ENCODE results near the gene NEK9.

Gene NEK9

GRCh38 chr14:75048101-75048500, 78.7 kb downstream of the NEK9 start (continued):
- TF ChIP-seq TSHZ2 (CRISPR knock-in tag; IDR thresholded peaks at IDR 0.05): no peak
- no peak for TF ChIP-seq CSRNP3 (CRISPR knock-in tag; IDR thresholded peaks at IDR 0.05)

GRCh38 chr14:75047506-75047905, 79.3 kb downstream of the NEK9 start:
- ATAC-seq: no peak
- no peak for TF ChIP-seq RARB (CRISPR knock-in tag; IDR thresholded peaks at IDR 0.05)

- TF ChIP-seq GLIS3 (CRISPR knock-in tag; IDR thresholded peaks at IDR 0.05): no peak
- ATAC-seq: no peak
Observed at GRCh38 chr14:75046899-75047298, 79.9 kb downstream of the NEK9 start.

- no peak for ATAC-seq
Observed at GRCh38 chr14:75046275-75046674, 80.6 kb downstream of the NEK9 start.

GRCh38 chr14:75044752-75045151, 82.1 kb downstream of the NEK9 start:
- TF ChIP-seq POU6F1 (CRISPR knock-in tag; IDR thresholded peaks at IDR 0.05; ENCODE audit: borderline replicate concordance, low read depth) (no peak), ZFP30 (CRISPR knock-in tag; IDR thresholded peaks at IDR 0.05) (no peak), BACH2 (CRISPR knock-in tag; IDR thresholded peaks at IDR 0.05; ENCODE audit: borderline replicate concordance) (no peak), SNAI2 (CRISPR knock-in tag; IDR thresholded peaks at IDR 0.05) (no peak), ZNF565 (CRISPR knock-in tag; conservative IDR thresholded peaks at IDR 0.05; ENCODE audit: low read depth) (no peak)

More at GRCh38 chr14:75046275-75046674, 80.6 kb downstream of the NEK9 start:
- TF ChIP-seq CSDC2 (CRISPR knock-in tag; IDR thresholded peaks at IDR 0.05) (no peak), CREB5 (CRISPR knock-in tag; IDR thresholded peaks at IDR 0.05; ENCODE audit: low read depth) (no peak), ZNF565 (CRISPR knock-in tag; conservative IDR thresholded peaks at IDR 0.05; ENCODE audit: low read depth) (no peak), ARNTL (CRISPR knock-in tag; IDR thresholded peaks at IDR 0.05; ENCODE audit: borderline replicate concordance, low read depth) (no peak), ESRRG (CRISPR knock-in tag; IDR thresholded peaks at IDR 0.05) (no peak), CSRNP3 (CRISPR knock-in tag; IDR thresholded peaks at IDR 0.05) (no peak), RARB (CRISPR knock-in tag; IDR thresholded peaks at IDR 0.05) (no peak)

GRCh38 chr14:75044322-75044721, 82.5 kb downstream of the NEK9 start:
- no peak for TF ChIP-seq ARNTL (CRISPR knock-in tag; IDR thresholded peaks at IDR 0.05; ENCODE audit: borderline replicate concordance, low read depth)
- TF ChIP-seq ZFP3 (CRISPR knock-in tag; IDR thresholded peaks at IDR 0.05): no peak
- TF ChIP-seq SNAI2 (CRISPR knock-in tag; IDR thresholded peaks at IDR 0.05): no peak
- TF ChIP-seq POU6F1 (CRISPR knock-in tag; IDR thresholded peaks at IDR 0.05; ENCODE audit: borderline replicate concordance, low read depth): no peak
- no peak for TF ChIP-seq ESRRG (CRISPR knock-in tag; IDR thresholded peaks at IDR 0.05)
- TF ChIP-seq ZNF565 (CRISPR knock-in tag; conservative IDR thresholded peaks at IDR 0.05; ENCODE audit: low read depth): no peak
- no peak for TF ChIP-seq ISL1 (CRISPR knock-in tag; IDR thresholded peaks at IDR 0.05)
- TF ChIP-seq PPARA (CRISPR knock-in tag; IDR thresholded peaks at IDR 0.05; ENCODE audit: borderline replicate concordance): no peak
- TF ChIP-seq RARB (CRISPR knock-in tag; IDR thresholded peaks at IDR 0.05): no peak
- TF ChIP-seq CSDC2 (CRISPR knock-in tag; IDR thresholded peaks at IDR 0.05): no peak
- TF ChIP-seq CREB5 (CRISPR knock-in tag; IDR thresholded peaks at IDR 0.05; ENCODE audit: low read depth): no peak
- TF ChIP-seq OSR1 (CRISPR knock-in tag; IDR thresholded peaks at IDR 0.05): no peak
- TF ChIP-seq CSRNP3 (CRISPR knock-in tag; IDR thresholded peaks at IDR 0.05): no peak
- no peak for TF ChIP-seq ZNF8 (CRISPR knock-in tag; IDR thresholded peaks at IDR 0.05)
- peak; percentile 75 for ATAC-seq

More at GRCh38 chr14:75044752-75045151, 82.1 kb downstream of the NEK9 start:
- ATAC-seq: peak; percentile 12; the same call in 2 of the 3 replicates

Measured in SK-N-SH treated with all-trans-retinoic acid at 6 μM for 48 hours (cell line).